Limb (tissue), 2 donors: Measurements from ENCODE around the gene WDR62.

Experiments
- DNase-seq, 2 donors: peaks; one replicate each; pipeline ENCODE4 v3.0.0-alpha.2; 2016; ENCODE audit errors: extremely low spot score in 2 of 2

Gene WDR62

DNA sequence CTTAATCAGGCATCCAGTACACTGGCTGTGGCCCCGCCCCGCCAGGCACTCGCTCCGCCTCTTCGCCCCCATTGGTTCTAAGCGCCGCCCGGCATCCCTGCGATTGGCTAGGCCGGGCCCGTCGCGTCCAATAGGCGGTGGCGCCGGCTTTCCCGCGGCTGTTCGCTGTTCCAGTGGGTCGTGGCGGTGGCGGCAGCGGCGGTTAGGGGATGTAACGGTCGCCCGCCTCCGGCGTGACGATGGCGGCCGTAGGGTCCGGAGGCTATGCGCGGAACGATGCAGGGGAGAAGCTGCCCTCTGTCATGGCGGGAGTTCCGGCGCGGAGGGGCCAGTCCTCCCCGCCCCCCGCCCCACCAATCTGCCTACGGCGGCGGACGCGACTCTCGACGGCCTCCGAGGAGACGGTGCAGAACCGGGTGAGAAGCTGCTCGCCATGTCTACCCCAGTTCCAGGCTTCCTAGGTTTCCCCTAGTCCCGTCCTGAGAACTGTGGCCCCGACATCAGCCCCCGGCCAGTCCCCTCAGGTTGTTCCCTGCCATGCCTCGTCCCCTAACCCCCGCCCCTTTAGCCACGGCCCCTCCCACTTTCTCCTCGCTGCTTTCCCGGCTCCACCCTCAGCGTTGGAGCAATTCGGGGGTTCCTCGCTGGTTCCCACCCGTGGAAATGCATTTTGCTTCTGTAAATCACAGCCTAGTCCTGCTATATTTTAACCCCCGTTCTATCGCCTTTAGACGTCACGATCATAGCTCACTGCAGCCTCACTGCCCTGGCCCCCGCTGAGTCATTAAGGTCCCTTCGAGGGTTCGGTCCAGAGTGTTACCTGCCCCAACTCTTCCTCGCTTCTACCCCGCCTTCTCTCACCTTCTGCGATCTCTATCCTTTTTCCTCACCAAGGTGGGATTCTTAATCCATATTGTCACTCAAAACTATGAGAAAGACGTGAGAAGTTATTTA lies at the start of gene WDR62:
Gene WDR62, plus strand, starts transcription at position 165 of the 954 bp plus-strand sequence. Its CDS starts 75 bp downstream, at position 240.
- DNase-seq = peak; percentile 95 to 96

DNA sequence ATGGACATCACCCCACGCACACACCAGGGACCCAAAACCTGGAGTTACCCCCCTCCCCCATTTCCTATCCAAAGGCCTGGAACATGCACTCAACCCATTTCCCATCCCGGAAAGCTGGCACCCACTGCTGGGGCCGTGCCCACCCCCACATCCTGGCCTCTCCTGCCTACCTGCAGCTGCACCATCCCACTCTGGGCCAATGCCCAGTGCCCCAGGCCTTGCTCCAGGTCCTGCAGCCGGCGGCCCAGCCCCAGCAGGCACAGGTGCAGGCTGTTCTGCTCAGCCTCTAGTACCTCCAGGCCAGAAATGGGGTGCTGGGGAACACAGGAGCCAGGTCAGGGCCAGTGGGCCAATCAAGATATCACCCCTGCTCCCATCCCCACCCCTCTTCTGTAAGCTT lies 47.7 kb upstream of the WDR62 start:
- DNase-seq = no peak

DNA sequence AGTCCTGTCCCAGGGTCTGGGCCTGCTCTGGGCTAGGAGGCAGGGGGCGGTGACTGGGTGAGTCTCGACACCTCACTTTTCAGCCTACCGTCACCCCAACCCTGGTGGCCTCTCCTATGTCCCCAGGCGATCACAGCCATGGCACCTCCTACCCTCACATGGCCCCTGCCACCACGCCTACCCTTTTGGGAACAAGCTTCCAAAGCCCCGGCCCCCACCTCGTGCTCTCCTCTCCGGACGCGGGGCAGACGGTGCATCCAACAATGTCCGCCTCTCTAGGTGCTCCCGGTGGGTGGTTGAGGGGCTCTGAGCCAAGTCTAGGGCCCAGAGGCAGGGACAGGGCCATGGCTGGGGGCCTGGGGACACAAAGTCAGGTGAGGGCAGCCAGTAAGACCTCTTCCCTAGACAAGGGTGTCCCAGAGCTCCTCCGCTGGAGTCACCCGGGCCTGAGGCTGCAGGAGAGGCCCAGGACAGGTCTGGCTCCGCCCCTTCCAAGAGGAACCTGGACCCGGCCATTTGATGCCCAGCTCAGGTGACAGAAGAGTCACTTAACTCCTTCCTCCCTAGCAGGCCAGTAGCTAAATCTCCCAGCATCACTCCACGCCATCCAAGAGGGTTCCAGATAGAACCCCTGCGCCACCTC lies 46.2 kb upstream of the WDR62 start, which contains the start of gene SYNE4:
Gene SYNE4, minus strand, starts transcription at position 478 of the 643 bp plus-strand sequence. Its CDS starts 132 bp downstream, at position 346.
- DNase-seq = no peak

DNA sequence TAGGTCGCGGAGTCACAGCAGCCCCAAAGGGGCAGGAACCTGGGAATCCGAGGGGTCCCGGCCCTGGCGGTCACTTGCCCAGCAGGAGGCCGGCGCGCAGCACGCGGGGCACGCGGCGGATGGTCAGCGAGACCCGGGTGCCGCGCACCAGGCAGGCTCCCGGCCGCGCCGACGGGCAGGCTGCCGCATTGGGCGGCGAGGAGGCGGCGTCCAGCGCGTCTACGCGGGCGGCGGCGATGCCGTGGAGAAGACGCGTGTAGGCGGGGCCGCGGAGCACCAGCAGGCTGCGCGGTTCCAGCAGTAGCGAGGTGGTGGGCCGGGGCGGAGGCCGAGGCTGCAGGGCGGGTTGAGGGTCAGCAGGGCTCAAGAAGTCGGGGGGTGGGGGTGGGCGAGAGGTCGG lies 45.5 kb upstream of the WDR62 start:
- DNase-seq = peak in 1 of 2 donors; percentile 69

DNA sequence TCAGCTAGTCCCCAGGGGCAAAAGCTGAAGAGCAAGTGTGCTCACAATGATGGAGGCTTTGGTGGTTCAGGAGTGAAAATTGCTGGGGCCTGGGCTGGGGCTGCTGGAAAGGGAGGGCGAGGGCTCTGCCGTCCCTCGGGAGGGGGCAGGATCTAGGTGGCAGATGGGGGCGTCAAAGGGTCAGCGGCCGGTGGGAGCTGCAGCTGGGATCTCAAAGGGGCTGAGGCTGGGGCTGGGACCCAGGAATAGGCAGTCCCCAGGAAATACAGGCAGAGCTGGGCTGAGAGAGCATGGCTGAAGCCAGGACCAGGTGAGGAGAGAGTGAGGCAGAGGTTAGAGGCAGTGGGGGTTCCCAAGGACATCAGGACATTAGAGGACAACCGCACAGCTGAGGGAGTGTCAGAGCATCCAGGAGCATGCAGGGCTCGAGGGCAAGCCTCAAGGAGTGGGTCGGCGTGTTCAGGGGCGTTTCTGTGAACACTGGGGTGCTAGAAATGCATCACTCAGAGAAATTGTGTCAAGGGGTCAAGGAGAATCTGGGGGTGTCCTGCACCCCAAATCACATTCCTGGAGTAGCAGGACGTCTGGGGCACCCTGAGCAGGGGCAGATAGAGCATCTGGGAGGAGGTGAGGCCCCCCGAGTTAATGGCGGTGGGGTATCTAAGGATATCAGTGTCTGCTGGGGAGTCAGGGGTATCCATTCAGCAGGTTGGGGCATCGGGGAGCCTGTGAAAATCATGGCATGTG lies 44.9 kb upstream of the WDR62 start:
- no peak for DNase-seq

DNA sequence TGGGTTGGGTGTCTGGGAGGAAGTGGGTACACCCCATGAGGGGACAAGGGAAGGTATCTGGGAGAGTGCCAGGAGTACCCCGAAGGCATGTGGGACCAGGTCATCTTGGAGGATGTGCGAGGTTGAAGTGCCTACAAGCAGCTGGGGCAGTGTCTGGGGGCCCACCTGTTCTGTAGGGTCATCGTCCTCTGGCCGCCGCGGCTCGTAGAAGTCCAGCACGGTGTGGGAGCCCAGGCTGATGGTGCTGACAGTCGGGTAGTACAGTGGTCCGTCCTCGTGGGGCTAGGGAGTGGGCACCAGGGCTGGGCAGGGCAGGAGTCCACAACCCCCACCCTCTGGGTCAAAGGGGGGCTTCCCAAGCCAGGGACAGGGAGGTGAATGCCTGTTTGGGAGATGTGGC lies 44.3 kb upstream of the WDR62 start:
- DNase-seq = no peak

DNA sequence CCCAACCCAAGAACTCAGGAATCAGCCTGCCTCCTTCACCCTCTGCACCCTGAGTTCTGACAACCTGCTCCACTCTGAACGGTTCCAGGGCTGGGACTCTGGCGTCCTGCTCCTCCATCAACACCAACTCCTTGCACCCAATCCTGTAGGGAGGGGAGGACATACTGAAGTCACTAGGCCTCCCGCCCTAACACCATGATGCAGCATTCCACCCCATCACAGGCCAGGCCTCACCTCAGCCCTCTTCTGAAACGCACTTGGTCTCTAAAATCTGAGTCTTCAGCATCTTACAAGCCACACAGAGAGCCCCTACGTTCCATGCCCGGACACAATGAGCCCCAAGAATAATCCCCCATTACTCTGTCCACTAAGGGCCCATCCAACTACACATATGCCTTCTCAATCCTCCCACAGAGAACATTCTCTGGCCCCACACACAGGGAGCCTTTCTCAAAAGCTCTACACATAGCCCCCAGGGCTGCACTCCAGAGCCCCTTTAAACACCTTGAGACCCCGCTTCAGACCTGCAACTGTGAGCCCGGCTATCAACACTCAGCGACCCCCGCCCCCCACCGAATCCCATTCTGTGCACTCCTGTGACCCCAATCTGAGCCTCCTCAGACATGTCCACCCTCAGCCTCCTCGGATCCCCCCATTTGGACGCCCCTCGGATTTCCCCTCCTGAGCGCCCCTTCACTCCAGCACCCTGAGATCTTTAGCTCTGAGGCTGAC lies 41.3 kb upstream of the WDR62 start:
- no peak for DNase-seq

DNA sequence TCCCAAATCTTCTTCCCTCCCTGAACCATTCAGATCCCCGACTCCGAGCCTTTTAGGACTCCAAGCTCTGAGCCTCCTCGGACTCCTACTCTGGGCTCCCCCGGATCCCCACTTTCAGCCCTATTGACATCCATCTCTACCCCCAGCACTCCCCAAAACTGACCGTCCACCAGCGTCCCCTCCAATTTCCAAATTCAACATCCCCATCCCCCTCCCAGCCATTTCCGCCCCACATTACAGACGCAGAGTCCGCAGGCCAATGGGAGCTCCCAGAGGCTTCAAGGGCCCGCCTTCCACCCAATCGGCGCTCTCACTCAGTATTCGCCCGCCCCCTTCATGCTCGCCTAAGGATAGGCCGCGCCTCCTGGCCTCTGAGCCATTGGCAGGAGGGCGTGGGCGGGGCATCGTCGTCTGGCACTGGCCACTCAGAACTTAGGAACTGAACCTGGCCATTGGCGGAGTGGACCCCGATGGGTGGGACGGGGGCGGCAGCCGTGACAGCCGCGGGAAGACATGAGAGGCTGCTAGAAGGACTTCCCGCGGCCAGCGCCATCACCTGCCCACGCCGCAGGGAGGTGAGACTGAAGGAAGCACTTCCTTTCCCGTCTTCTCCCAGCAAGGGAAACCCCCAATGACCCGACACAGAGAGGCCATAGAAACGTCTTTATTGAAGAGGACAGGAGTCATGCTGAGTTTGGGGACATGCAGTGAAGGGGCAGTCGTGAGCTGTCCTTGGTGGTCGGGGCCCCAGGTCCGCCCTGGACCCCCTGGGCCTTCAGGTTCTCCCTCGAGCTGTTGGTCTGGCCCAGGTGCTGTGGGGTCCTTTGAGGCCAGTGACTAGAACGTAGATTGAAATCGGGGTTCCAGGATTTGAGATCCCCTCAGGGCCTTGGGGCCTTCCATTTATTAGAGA lies 40.4 kb upstream of the WDR62 start, which contains the start of gene ALKBH6:
Gene ALKBH6, minus strand, starts transcription at position 202 of the 913 bp plus-strand sequence. CDS start 816 bp downstream, outside the sequence.
- DNase-seq = peak; percentile 99 to 100

DNA sequence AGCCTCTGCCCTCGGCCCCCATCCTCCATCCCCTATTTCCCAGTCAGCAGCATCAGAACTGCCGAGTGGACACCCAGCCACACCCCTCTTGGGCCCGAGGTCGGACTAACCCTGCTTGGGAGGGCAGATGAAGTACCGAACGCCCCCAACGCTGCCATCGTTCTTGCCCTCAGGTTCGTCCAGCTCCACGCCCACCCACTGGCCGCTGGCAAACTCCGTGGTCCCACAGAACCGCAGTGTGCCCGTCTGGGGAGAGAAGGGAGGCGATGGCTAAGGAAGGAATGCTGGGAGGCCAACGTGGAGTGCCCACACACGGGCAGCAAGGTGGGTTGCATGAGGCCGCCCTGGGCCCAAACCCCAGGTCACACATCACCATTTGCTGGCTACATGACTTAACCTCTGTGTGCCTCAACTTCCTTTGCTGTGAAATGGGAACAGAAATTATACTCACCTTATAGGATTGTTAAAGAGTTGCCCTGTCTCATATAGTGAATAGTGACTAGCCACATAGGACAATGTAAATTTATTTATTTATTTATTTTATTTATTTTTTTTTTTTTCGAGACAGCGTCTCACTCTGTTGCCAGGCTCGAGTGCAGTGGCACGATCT lies 35.5 kb upstream of the WDR62 start:
- no peak for DNase-seq

DNA sequence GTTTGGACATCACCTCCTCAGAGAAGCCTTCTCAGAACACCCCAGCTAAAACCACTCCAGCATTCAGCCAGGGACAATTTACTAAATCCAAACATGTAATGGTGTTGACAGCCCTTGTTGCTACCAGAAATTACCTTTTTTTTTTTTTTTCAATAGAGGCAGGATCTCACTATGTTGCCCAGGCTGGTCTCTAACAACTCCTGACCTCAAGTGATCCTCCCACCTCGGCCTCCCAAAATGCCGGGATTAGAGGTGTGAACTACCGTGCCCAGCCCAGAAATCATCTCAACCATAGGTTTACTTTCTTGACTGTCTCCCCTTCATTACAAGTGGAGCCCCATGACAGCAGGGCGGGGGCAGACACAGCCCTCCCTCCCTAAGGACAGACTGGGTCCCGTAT lies 31.3 kb upstream of the WDR62 start:
- DNase-seq = no peak

DNA sequence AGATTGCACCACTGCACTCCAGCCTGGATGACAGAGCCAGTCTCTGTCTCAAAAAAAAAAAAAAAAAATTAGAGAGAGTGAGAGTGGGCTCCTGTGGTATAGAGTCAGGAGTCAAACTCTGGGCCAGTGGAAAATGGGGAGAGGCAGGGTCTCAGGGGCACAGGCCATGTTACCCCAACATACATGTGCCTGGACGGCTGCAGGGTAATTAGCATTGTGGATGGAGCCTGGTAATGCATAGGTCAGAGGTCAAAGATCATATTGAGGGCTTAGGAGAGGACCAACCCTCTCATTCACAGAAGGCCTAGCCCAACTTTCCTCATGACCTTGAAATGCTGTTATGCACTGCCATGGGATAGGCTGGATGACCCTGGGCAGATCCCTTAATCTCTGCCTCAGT lies 29.2 kb upstream of the WDR62 start:
- no peak for DNase-seq

DNA sequence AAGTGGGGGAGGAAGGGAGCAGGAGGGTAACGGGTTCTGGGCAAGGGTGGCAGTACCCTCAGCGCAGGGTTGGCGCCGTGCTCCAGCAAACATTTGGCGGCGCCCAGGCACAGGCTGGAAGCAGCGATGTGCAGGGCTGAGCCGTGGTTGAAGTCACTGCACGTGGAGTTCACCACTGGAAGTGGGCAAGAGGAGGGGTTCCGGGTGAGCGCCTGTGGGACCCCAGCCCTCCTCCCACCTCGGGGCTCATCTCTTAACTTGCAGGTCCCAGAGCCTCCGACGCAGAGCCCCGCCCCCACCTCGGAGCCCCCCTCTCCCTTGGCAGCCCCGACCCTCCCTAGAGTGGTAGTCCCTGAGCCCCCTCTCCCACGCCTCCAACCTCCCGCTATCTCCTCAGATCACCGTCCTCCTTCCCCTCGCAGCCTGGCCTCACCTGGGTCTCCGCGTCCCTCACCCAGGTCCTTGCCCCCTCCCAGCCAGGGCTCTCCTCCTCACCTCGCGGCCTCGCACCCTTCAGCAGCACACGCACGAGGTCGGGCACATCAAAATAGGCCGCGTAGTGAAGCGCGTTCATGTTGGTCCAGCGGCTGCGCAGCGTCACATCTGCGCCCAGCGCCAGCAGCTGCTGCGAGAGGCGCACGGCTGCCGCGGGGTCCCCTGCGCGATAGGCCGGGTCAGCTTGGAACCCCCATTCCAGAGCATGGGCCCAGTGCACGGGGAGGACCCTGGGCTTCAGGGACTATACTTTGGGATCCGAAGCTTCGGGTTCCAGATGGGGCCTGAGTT lies 28.4 kb upstream of the WDR62 start:
- DNase-seq = no peak

DNA sequence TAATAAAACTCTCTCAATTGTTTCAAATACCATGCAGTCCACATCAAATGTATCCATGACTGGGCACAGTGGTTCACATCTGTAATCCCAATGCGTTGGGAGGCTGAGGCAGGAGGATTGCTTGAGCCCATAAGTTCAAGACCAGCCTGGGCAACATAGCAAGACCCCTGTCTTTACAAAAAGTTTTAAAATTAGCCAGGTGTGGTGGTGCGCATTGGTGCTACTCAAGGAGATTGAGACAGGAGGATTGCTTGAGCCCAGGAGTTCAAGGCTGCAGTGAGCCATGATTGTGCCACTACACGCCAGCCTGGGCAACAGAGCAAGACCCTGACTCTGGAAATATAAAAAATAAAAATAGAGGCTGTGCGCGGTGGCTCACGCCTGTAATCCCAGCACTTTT lies 27.0 kb upstream of the WDR62 start:
- DNase-seq = no peak

DNA sequence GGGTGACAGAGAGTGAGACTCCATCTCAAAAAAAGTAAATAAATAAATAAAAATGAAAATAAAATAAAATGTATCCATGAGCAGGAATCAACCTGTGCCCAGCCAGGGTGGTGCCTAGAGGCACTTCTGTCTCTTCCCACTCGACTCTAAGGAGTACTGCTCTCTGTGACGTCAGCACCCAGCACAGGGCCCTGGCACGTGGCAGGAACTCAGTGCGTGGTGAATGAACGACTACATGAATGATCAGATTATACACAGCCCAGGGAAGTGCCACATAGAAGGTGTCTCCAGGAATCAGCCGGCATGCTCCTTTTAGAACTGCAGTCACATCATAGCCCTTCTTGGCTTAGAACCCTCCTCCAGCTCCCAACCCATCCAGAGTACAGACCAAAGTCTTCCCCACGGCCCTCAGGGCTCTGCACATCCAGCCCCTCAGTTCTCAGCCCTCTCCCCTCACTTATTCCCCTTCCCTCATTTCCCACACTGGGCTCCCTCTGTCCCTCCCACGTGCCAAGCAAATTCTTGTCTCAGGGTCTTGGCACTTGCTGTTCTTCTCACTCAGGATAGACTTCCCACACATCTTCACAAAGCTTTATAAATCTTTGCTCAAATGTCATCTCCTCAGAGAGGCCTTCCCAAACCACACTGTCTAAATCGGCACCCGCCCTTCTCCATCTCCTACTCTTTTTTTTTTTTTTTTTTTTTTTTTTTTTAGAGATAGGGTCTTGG lies 26.2 kb upstream of the WDR62 start:
- no peak for DNase-seq

DNA sequence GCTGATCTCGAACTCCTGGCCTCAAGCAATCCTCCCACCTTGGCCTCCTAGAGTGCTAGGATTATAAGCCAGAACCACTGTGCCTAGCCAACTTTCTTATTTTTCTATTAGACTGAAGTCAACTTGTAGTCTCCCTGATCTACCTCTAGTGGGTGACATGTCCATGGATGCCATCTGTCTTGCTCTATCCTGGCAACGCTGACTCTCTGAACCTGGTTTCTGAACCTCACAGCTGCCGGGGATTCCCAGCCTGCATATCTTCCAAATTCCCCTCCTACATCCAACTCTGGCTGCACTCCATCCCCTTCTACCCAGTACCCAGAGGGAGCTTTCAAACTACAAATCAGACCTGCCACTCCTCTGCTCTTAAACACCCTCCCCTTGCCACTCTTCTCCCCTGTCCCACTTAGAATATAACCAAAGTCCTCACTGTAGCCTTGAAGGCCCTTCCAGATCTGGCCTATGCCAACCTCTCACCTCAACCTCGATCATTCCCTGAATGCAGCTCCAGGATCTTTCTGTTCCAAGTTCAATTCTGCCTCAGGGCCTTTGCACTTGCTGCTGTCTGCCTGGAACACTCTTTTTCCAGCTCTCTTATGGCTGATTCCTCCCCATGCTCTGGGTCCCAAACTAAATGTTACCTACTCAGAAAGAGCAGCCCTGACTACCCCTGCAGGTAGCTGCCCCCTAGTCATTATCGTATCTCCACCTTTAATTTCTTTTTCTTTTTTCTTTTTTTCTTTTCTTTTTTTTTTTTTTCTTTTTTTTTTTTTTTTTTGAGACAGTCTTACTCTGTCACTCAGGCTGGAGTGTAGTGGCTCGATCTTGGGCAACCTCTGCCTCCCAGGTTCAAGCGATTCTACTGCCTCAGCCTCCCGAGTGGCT lies 24.2 kb upstream of the WDR62 start:
- DNase-seq = no peak

DNA sequence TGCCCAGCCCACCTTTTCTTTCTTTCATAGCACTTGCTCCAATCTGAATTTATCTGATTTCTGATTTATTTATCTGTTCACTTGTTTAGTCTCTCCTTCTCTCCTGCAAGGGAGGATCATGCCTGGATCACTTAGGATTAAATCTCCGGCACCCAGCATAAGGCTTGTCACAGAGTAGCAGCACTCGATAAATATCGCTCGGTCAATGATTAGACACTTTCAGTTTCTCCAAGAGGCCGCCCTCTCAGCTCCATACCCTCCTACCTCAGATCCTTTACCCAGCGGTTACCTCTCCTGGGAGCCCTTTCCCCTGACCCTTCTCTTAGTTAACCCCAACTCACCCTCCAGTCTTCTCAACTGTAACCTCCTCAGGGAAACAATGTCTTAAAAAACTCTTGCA lies 23.4 kb upstream of the WDR62 start:
- DNase-seq = no peak
